ENCODE measurements around the gene KIF11. TPM values are rescaled to one million over a fixed set of nuclear protein-coding genes. Genes with fewer than 3 reads are reported as not detected.

The KIF11 gene
- total RNA-seq, 1 experiment from 2014 or later: 37.4 TPM

DNA sequence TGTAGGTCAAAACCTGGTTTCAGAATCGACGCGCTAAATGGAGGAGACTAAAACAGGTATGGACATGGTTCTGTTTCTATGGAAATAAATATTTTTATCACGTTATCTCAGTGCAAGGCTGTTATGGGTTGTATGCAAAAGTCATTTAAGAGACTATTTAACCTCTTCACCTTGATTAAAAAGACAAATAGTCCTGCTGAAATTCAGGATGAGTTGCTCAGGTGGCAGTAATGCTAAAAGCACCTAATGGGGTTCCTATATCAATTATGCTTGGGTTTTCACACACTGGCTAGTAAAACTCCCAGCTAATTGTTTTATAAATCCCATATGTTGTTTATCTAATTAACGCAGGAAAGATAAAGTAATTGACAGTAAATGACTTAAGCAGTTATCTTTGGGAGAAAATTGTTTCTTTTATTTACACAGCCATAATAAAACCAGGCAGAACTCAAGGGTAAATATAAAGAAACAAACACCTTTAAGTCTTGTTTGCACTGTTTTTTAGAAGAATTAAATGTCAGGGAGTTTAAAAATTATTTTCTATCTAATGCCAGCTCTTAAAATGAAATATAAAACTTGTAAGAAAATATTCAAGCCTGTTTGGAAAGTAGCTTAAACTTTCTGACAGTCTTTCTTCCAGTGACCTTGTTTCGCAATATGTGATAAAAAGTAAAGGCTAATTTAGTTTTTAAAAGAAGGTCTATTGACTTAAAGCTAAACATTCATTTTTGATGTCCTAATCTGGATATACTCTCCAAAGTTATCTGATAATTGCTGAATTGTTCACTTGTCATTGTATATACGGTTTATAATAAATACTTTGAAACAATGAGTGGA, 100.0 kb downstream of the KIF11 start:
- Mint-ChIP-seq H3K27ac (ENCODE audit: unreplicated experiment) (peak overlapping the region; percentile 96), H3K36me3 (ENCODE audit: insufficient read depth, unreplicated experiment) (peaks cover 85% of the 10 kb centered on the region), H3K4me1 (ENCODE audit: low read depth, unreplicated experiment) (peaks cover 13% of the 10 kb centered on the region), H3K27me3 (ENCODE audit: unreplicated experiment) (no peaks in the 10 kb centered on the region), H3K4me3 (ENCODE audit: low read depth, unreplicated experiment) (peak overlapping the region; percentile 98), H3K9me3 (ENCODE audit: low read depth, unreplicated experiment) (no peaks in the 10 kb centered on the region)
- BruUV-seq (replicated peaks): no TSS peak
- CTCF ChIA-PET: interaction anchor here (0.5 to 0.8 kb wide), 2 partner anchors 19 to 84 kb away, joined by 3 to 5 read pairs; no protein-coding TSS in a partner anchor
- DNase-seq: no peak
- TF ChIP-seq, protein P1, sequence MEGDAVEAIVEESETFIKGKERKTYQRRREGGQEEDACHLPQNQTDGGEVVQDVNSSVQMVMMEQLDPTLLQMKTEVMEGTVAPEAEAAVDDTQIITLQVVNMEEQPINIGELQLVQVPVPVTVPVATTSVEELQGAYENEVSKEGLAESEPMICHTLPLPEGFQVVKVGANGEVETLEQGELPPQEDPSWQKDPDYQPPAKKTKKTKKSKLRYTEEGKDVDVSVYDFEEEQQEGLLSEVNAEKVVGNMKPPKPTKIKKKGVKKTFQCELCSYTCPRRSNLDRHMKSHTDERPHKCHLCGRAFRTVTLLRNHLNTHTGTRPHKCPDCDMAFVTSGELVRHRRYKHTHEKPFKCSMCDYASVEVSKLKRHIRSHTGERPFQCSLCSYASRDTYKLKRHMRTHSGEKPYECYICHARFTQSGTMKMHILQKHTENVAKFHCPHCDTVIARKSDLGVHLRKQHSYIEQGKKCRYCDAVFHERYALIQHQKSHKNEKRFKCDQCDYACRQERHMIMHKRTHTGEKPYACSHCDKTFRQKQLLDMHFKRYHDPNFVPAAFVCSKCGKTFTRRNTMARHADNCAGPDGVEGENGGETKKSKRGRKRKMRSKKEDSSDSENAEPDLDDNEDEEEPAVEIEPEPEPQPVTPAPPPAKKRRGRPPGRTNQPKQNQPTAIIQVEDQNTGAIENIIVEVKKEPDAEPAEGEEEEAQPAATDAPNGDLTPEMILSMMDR (IDR thresholded peaks at IDR 0.05; ENCODE audit: unreplicated experiment): no peak
- intact Hi-C loops (cut with micrococcal nuclease; ENCODE audit: unreplicated experiment): loop anchor here (5.0 kb wide), 1 partner anchor 96 kb away; no protein-coding TSS in a partner anchor

DNA sequence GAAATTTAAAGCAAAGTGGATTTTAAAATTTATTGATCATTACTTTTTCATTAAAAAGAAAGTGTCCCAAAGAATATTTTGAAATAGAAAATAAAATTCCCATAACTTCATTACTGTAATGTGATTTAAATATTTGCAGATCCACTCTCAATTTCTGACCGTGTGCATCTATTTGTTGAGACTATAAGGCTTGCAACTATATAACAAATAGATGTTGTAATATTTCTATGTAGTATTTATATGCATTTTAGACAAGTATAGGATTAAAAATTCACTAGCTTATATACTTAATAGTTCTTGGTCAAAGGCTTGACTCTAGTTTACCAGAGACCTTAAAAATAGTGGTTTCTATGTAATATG, 100.6 kb downstream of the KIF11 start:
- Mint-ChIP-seq H3K36me3 (ENCODE audit: insufficient read depth, unreplicated experiment) (peaks cover 88% of the 10 kb centered on the region), H3K4me3 (ENCODE audit: low read depth, unreplicated experiment) (no peak overlapping the region), H3K9me3 (ENCODE audit: low read depth, unreplicated experiment) (no peaks in the 10 kb centered on the region), H3K27ac (ENCODE audit: unreplicated experiment) (peak overlapping the region; percentile 33), H3K4me1 (ENCODE audit: low read depth, unreplicated experiment) (peaks cover 19% of the 10 kb centered on the region), H3K27me3 (ENCODE audit: unreplicated experiment) (no peaks in the 10 kb centered on the region)
- DNase-seq: no peak
- CTCF ChIA-PET: interaction anchor here (0.8 kb wide), 1 partner anchor 18 kb away, joined by 3 read pairs; no protein-coding TSS in a partner anchor
- BruUV-seq (replicated peaks): no TSS peak
- intact Hi-C loops (cut with micrococcal nuclease; ENCODE audit: unreplicated experiment): loop anchor here (5.0 kb wide), 1 partner anchor 96 kb away; no protein-coding TSS in a partner anchor
- TF ChIP-seq, protein P1 (IDR thresholded peaks at IDR 0.05; ENCODE audit: unreplicated experiment): no peak

DNA sequence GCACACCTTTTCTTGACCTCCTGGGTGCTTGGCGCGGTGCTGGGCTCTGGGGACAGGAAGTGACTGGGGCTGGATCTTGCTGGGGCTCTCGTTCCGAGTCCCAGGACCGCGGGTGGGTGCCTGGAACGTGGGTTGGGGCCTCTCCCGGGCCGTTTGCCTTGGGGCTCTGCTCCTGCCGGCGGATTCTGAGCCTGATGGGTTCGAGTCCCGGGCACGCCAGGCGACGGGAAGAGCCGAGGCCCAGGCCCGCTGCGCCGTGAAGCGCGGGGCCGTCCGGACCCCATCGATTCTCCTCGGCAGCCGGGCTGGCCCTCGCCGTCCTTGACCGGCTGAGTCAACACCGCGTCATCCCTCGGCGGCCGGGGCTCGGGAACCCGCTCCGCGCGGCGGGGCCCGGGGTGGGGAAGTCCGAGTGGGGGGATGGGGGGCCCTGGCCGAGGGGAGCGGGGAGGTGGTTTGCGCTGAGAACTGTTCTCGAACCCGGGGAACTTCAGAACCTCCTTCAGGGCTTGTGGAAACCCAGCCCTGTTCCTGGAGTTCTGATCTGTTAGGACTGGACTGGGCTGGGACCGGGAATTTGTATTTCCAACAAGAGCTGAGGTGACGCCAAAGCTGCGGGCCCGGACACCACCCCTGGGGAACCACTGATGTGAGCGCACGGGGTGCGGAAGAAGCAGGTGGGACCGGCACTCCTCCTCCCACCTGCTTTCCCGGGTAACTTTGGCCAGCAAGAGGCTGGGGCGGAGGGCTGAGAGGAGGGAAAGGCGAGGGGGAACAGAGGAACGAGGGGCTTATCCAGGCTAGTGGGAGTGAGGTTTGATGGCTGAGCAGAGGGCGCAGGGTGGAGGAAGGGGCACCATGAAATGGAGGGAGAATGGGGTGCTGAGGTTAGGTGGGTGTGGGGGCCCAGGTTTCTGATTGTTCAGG, 103.0 kb downstream of the KIF11 start:
- H3K36me3 Mint-ChIP-seq (ENCODE audit: insufficient read depth, unreplicated experiment): peaks cover 70% of the 10 kb centered on the region
- H3K4me3 Mint-ChIP-seq (ENCODE audit: low read depth, unreplicated experiment): peak overlapping the region; percentile 58
- intact Hi-C loops (cut with micrococcal nuclease; ENCODE audit: unreplicated experiment): loop anchor here (2.0 kb wide), 2 partner anchors 127 to 179 kb away; no protein-coding TSS in a partner anchor
- no peaks in the 10 kb centered on the region for H3K27me3 Mint-ChIP-seq (ENCODE audit: unreplicated experiment)
- DNase-seq: no peak
- H3K27ac Mint-ChIP-seq (ENCODE audit: unreplicated experiment): peak overlapping the region; percentile 80
- CTCF ChIA-PET: no interaction called here
- peaks cover 29% of the 10 kb centered on the region for H3K4me1 Mint-ChIP-seq (ENCODE audit: low read depth, unreplicated experiment)
- TF ChIP-seq, protein P1 (IDR thresholded peaks at IDR 0.05; ENCODE audit: unreplicated experiment): no peak
- no peaks in the 10 kb centered on the region for H3K9me3 Mint-ChIP-seq (ENCODE audit: low read depth, unreplicated experiment)
- no TSS peak for BruUV-seq (replicated peaks)

DNA sequence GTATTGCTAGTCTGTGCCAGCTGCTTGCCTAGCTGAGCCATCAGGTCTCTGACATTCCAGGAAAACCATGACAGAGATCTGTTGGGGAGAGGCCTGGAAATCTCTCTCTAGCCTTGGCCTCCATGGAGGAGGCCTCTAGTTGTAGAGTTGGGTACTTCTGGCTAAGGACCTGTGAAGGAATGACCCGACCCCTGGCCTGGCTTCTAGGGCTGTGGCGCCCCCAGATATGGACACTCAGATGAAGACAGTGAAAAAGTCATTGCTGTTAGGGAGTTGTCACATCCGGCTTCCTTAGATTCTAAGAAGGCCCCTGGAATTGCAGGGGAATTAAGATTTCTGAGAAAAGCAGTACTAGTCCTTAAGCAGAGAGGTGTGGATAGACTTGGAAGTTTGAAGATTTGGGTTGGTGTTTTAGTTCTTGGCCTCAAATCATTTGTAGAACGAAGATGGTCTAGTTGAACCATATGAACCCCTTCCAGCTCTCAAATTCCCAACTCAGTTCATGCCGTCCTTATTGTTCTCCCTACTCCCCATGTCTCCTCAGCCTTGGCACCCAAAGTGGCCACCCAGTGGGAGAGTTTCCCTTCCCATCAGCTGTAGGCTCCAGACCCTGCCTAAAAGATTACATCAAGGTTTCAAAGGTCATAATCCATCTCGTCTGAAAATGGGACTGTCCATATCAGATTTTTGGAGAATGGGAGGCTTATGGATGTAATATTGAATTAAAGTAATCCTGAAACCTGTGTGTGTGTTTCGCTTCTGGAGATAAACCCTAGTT, 103.9 kb downstream of the KIF11 start:
- Mint-ChIP-seq H3K27ac (ENCODE audit: unreplicated experiment) (peak overlapping the region; percentile 80), H3K9me3 (ENCODE audit: low read depth, unreplicated experiment) (no peaks in the 10 kb centered on the region), H3K27me3 (ENCODE audit: unreplicated experiment) (no peaks in the 10 kb centered on the region), H3K4me1 (ENCODE audit: low read depth, unreplicated experiment) (peaks cover 34% of the 10 kb centered on the region), H3K4me3 (ENCODE audit: low read depth, unreplicated experiment) (peak overlapping the region; percentile 58), H3K36me3 (ENCODE audit: insufficient read depth, unreplicated experiment) (peaks cover 61% of the 10 kb centered on the region)
- DNase-seq: no peak
- TF ChIP-seq, protein P1 (IDR thresholded peaks at IDR 0.05; ENCODE audit: unreplicated experiment): no peak
- no TSS peak for BruUV-seq (replicated peaks)
- intact Hi-C loops (cut with micrococcal nuclease; ENCODE audit: unreplicated experiment): loop anchor here (2.0 kb wide), 1 partner anchor 178 kb away; no protein-coding TSS in a partner anchor
- CTCF ChIA-PET: no interaction called here

All from Calu3 (cell line).